HG03558 (cell line): ENCODE data around the gene ITGB2.
"Not testable (repeated sequence)": the region's sequence is repeated elsewhere in the genome, so short reads cannot be mapped to it uniquely, and the experiment has no call there.

Experiments
- ATAC-seq: cut with Tn5 transposase; IDR thresholded peaks from one replicate; pipeline ENCODE4 v1.9.1; 2021; ENCODE audit warnings: moderate number of reproducible peaks; ENCODE audit not compliant: unreplicated experiment; ENCODE audit errors: extremely low read depth

Gene ITGB2

DNA sequence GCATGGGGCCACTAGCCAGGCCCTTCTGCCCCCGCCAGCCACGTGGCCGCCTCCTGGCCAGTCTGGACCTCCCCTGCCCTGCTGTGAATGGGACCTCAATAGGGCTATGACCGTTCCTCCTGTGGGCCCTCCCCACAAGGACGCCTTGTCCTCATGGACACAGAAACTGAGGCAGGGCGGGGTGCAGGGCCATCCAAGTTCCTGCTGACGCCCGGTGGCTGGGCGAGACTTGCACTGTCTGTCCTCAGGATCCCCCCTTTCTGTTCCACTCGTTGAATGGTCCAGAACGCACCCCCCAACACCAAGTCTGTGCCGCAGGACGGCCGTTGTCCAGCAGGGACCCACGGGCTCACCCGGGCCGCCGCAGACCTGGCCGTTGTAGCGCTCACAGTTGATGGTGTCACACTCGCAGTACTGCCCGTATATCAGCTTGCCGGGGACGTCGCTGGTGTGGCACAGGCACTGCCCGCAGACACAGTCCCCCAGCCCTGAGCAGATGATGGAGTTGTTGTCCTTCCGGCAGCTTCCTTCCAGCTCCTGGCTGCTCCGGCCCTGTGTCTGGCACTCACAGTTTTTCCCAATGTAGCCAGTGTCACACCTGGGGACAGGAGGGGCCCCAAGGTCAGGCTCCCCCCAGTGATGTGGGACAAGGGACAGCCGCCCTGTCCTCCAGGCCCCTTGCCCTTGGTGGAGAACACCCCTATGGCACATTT lies 30.9 kb downstream of the ITGB2 start:
- ATAC-seq = no peak

DNA sequence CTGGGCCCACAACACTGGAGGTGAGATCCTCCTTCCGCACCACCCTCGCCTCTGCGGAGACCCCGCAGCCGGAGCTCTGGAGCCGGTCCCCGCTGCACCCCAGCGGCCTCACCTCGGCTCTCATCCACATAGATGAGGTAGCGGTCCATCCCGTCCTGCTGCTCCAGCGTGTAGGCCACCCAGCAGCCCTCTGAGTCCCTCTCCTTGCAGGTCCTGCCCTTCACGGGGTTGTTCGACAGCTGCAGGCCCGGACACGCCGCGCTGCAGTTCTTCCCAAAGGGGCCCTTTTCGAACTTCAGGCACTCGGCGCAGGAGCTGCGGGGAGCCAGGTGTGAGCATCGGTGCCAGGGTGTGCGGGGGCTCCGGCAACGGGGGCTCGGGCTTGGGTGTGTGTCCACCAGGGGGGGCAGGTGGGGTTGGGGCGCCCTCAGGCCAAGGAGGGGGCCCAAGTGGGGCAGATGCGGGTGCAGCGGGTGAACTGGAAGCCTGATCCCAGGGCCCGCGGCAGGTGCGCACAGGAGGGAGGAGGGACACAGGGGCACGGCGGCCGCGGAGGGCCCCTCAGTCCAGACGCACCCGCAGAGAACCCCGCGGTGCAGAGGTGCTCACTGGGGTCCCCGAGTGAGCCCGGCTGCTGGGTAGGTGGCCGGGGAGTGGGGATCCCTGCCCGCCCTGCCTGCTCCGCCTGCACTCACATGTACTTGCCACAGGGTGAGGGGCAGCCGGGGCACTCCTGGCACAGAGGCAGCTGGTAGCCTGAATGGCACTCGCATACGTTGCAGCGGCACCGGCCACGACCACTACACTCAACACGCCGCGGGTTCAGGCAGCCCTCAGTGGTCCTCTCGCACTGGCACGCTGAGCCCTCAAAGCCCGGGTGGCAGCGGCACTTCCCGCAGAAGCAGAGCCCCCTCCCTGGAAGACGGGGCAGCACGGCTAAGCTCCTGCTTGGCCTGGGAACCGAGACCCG lies 31.8 kb downstream of the ITGB2 start:
- ATAC-seq = no peak

DNA sequence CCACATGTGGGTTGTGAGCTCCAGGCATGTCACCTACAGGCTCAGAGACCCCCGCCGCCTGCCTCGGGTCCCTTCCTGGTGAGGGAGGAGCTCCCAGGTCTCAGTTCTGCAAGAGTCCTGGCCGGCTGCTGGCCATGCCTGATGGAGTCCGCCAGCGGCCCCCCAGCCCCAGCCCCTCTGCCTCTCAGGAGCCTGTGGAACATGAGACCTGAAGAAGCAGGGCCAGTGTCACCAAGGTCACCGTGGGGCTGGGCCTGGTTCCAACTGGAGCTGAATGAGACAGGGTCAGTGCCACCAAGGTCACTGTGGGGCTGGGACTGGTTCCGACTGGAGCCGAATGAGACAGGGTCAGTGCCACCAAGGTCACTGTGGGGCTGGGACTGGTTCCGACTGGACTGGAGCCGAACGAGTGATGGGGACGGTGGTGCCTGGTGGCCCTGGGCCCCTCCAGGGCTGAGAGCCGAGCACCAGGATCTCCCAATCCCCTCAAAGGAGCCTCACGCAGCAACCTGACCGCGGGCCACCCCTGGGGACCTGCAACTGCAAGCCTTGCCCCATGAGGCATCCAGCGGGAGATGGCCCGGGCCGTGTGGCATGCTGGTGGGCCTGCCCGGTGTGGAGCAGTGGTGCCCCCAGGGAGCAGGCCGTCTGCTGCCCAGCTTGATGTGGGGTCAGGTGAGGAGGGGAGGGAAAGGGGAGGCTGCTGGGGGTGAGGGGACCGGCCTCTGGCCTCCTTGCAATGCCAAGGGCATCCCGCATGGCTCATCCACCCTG lies 32.7 kb downstream of the ITGB2 start:
- no peak for ATAC-seq

- no peak for ATAC-seq
Observed at GRCh38 chr21:44887126-44887806, 33.4 kb downstream of the ITGB2 start.

GRCh38 chr21:44886113-44887075 lies 34.3 kb downstream of the ITGB2 start:
- no peak for ATAC-seq

DNA sequence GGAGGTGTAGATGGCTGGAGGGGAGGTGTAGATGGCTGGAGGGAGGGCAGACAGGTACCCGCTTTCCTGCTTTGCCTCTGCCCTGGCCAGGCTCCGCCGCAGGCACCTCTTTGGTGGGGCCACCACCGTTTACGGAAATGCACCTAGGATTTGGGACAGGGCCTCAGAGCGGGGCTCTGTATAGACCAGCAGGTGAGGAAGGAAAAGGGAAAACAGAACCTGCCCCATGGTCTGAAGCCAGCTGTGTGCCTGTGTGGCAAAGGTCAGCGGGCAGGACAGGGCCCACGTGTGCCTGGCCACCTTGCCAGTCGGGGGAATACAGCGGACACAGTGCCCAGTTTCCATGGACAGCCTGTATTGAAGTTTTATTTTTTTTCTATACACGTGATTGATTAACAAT lies 35.1 kb downstream of the ITGB2 start:
- no peak for ATAC-seq

DNA sequence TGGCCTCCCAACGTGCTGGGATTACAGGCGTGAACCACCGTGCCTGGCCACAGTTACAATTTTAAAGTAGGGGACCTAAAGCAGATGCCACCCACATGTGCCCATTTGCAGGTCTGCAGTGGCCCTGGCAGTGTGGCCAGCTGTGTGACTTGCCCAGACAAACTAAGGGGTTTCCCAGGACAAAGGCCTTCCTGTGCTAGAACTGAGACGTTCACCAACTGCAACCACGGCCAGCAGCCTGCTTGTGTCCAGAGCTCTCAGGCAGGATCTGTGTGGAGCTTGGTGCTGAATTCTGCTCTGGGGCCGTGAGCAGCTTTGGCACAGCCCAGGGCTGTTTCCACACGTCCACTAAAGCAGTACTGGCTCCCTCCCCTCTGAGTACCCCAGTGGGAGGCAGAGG lies 36.6 kb downstream of the ITGB2 start:
- no peak for ATAC-seq

GRCh38 chr21:44883250-44883649 lies 37.4 kb downstream of the ITGB2 start:
- no peak for ATAC-seq

GRCh38 chr21:44881198-44881872 lies 39.4 kb downstream of the ITGB2 start:
- no peak for ATAC-seq

DNA sequence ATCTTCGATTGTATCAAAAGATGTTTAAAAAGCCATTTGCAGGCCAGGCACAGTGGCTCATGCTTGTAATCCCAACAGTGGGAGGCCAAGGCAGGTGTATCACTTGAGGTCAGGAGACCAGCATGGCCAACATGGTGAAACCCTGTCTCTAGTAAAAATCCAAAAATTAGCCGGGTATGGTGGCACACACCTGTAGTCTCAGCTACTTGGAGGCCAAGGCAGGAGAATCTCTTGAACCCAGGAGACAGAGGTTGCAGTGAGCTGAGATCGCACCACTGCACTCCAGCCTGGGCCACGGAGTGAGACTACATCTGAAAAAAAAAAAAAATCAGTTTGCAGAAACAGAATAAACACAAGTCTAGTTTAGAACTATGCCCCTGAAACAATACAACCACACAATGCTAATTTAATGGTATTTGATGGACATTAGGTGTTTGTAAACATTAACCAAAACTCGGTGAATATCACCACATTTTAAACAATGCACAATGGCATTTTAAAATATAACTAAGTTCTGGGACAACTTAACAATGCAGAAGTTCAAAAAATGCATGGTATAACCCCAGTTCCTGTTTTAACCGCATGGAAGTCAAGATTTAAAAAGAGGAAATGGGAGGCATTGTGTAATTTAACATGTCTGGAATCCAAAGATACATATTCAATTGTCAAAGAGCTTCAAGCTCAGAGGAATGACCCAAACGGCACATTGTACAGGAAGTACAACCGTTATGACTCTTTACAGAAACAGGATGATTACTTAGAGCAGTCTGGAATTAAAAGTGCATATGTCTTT lies 40.1 kb downstream of the ITGB2 start:
- no peak for ATAC-seq

GRCh38 chr21:44879238-44879637 lies 41.5 kb downstream of the ITGB2 start:
- not testable (repeated sequence) for ATAC-seq

- no peak for ATAC-seq
Observed at GRCh38 chr21:44878053-44878982, 42.4 kb downstream of the ITGB2 start.

DNA sequence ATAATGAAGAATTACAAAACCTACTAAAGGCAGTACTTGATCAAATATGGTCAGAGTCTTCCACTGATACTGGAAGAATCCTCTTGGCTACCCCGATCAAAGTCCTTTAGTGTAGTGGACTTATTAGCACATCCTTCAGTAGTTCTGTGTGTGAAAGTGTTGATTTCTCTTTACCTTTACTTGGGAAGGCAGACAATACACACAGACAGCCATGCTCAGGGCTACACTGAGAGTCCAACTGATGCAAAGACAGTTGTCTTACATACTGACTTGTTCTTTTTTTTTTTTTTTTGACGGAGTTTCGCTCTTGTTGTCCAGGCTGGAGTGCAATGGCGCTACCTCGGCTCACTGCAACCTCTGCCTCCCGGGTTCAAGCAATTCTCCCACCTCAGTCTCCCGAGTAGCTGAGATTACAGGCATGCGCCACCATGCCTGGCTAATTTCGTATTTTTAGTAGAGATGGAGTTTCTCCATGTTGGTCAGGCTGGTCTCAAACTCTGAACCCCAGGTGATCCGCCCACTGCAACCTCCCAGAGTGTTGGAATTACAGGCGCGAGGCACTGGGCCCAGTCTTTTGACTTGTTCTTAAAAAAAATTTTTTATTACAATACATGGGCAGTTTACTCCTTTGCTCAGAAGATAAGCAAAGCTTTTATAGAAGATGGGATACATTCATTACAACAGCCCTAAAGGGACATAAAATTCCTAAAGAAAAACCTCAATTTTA lies 43.7 kb downstream of the ITGB2 start:
- ATAC-seq = no peak

DNA sequence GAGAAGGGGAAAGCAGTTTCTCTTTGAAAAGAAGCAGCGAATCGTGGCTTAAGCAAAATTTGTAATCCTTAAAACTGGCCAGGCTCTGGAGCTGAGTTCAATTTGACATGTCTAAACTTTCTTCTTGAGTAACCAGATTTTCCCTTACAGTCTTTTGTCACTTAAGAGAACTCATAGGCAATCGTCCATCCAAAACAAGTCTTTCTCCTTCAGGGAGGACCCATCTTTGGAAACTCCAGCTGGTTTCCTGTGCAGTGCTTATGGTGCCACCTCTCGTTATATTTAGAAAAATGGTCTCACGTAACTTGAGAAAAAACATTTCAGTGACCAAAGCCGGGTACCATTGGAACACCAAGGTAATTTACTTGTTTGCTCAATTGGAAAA lies 45.4 kb downstream of the ITGB2 start:
- ATAC-seq = no peak

DNA sequence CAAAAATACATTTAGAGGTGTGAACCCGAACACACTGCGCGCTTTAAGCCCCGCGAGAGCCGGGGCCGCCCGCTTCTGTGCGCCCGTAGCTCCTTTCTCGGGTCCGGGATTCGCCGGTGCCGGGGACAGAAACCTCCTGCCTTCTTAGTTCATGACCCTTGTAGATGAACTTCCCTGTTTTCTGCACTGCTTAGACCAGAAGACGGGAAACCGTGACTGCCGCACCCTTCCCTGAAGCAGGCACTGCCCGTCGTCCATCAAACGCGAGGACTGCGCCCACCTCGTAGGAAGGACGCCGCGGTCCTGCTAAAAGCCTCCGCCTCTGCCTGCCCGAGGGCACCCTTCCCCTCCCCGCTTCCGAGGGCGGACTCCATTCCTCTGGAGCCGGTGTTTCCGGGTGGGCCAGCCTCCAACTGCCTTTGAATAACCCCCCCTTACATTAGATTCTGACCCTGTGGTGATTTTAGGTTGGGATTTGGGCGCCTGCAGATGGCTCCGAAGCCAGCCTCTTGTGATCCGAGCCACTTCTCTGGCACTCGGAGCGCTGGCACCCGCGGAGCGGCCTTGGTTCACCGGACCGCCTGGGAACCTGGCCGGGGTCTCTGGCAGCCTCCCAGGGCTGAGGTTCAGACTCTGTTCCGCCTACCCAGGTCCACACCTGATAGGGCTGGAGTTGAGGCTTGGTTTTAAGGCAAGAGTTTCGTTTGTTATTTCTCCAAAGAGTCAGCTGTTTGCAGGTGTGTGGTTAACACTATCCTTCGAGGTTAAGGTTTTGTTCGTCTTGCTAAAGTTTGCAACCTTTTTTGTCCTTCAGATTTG lies 46.0 kb downstream of the ITGB2 start:
- no peak for ATAC-seq

GRCh38 chr21:44874240-44874496 lies 46.5 kb downstream of the ITGB2 start:
- no peak for ATAC-seq
